GM18868 (cell line): ENCODE results near the gene CCR5AS.
"Not testable (repeated sequence)": the region's sequence is repeated elsewhere in the genome, so short reads cannot be mapped to it uniquely, and the experiment has no call there.

Source experiments
- ATAC-seq: cut with Tn5 transposase; IDR thresholded peaks from one replicate; pipeline ENCODE4 v1.9.1; 2021; ENCODE audit warnings: mild to moderate bottlenecking, moderate library complexity; ENCODE audit not compliant: unreplicated experiment

CCR5AS gene

GRCh38 chr3:46406788-46407611 is at the start of gene CCR5AS, which contains the start of gene CCRL2:
CCR5AS (minus strand) TSS chr3:46407066.
CCRL2 (plus strand) TSS chr3:46407259; CDS start chr3:46408080, 821 bp downstream.
- ATAC-seq: no peak

- ATAC-seq: no peak
Observed at GRCh38 chr3:46456118-46456517, 49.3 kb upstream of the CCR5AS start.

GRCh38 chr3:46455231-46456115 is 48.6 kb upstream of the CCR5AS start:
- ATAC-seq: no peak

- ATAC-seq: no peak
Observed at GRCh38 chr3:46454606-46455005, 47.7 kb upstream of the CCR5AS start.

- no peak for ATAC-seq
Observed at GRCh38 chr3:46454209-46454595, 47.3 kb upstream of the CCR5AS start.

- ATAC-seq: no peak
Observed at GRCh38 chr3:46453526-46454208, 46.8 kb upstream of the CCR5AS start.

GRCh38 chr3:46449755-46450552 is 43.1 kb upstream of the CCR5AS start:
- no peak for ATAC-seq

GRCh38 chr3:46448721-46449120 is 41.9 kb upstream of the CCR5AS start:
- ATAC-seq: no peak

GRCh38 chr3:46447228-46447985 is 40.5 kb upstream of the CCR5AS start:
- no peak for ATAC-seq

GRCh38 chr3:46442576-46443530 is 36.0 kb upstream of the CCR5AS start:
- no peak for ATAC-seq

GRCh38 chr3:46440531-46441294 is 33.8 kb upstream of the CCR5AS start:
- ATAC-seq: peak; percentile 74

- ATAC-seq: no peak
Observed at GRCh38 chr3:46438831-46439230, 32.0 kb upstream of the CCR5AS start.

GRCh38 chr3:46435081-46435726 is 28.3 kb upstream of the CCR5AS start:
- ATAC-seq: no peak

GRCh38 chr3:46433841-46434240 is 27.0 kb upstream of the CCR5AS start:
- ATAC-seq: no peak

- ATAC-seq: not testable (repeated sequence)
Observed at GRCh38 chr3:46433118-46433517, 26.3 kb upstream of the CCR5AS start.

- not testable (repeated sequence) for ATAC-seq
Observed at GRCh38 chr3:46431905-46432304, 25.0 kb upstream of the CCR5AS start.

- ATAC-seq: not testable (repeated sequence)
Observed at GRCh38 chr3:46430879-46431278, 24.0 kb upstream of the CCR5AS start.
